Common myeloid progenitor, CD34-positive (primary cell): ENCODE data around the gene VKORC1L1.

ENCODE experiments used
- CTCF ChIA-PET: fragments of 350-600 bp; sonication (Branson Sonifier 250); formaldehyde crosslinking; loops from one replicate; lab custom pipeline; 2021; ENCODE audit warnings: antibody characterized with exemption; lab: Charles Lee
- POLR2A ChIA-PET: fragments of 350-600 bp; sonication (Branson Sonifier 250); formaldehyde crosslinking; loops from one replicate; lab custom pipeline; 2021; ENCODE audit warnings: antibody characterized with exemption; lab: Charles Lee
- DNase-seq, 3 donors: peaks; one replicate each; pipeline versions ENCODE4 v3.0.0 to v3.0.0-alpha.2; 2013
- H3K27ac ChIP-seq, 2 experiments: 1 replicate in 1 of 2; 2 replicates in 1 of 2; pipeline ENCODE4 v1.7.0; 2013; ENCODE audit warnings: inconsistent platforms in 2 of 2, low read length in 2 of 2, mild to moderate bottlenecking in 2 of 2, low read depth in 1 of 2, moderate library complexity in 1 of 2; ENCODE audit not compliant: severe bottlenecking in 2 of 2, insufficient read depth in 1 of 2, poor library complexity in 1 of 2
- H3K27me3 ChIP-seq, 5 experiments: replicated peaks in 2 of 5; 1 replicate in 3 of 5; 2 replicates in 2 of 5; pipeline versions ENCODE4 v1.6.1 to v1.7.0; 2013; ENCODE audit warnings: low read length in 4 of 5, mild to moderate bottlenecking in 2 of 5, moderate library complexity in 2 of 5, inconsistent platforms in 1 of 5; ENCODE audit not compliant: insufficient read depth in 5 of 5, control insufficient read depth in 4 of 5
- H3K36me3 ChIP-seq, 4 experiments: 1 replicate in 2 of 4; 2 replicates in 2 of 4; pipeline versions ENCODE4 v1.6.1 to v1.7.0; 2013; ENCODE audit warnings: low read length in 3 of 4, control low read depth in 1 of 4, mild to moderate bottlenecking in 1 of 4; ENCODE audit not compliant: control insufficient read depth in 4 of 4, insufficient read depth in 4 of 4
- H3K4me1 ChIP-seq, 4 experiments: 1 replicate in 3 of 4; 2 replicates in 1 of 4; pipeline versions ENCODE4 v1.6.1 to v1.7.1; 2013; ENCODE audit warnings: low read length in 3 of 4, mild to moderate bottlenecking in 3 of 4, control low read depth in 1 of 4, inconsistent platforms in 1 of 4, moderate library complexity in 1 of 4; ENCODE audit not compliant: control insufficient read depth in 4 of 4, insufficient read depth in 4 of 4; ENCODE audit errors: control extremely low read depth in 1 of 4
- H3K4me3 ChIP-seq, 7 experiments: 1 replicate in 4 of 7; 2 replicates in 3 of 7; pipeline versions ENCODE4 v1.5.1 to v1.7.0; 2013; ENCODE audit warnings: mild to moderate bottlenecking in 7 of 7, low read length in 6 of 7, moderate library complexity in 6 of 7, inconsistent platforms in 2 of 7, low read depth in 2 of 7, control low read depth in 1 of 7; ENCODE audit not compliant: insufficient read depth in 4 of 7, control insufficient read depth in 1 of 7; ENCODE audit errors: extremely low read depth in 1 of 7
- H3K9me3 ChIP-seq, 5 experiments: 1 replicate in 4 of 5; 2 replicates in 1 of 5; pipeline versions ENCODE4 v1.6.1 to v1.7.1; 2013; ENCODE audit warnings: low read length in 4 of 5, mild to moderate bottlenecking in 2 of 5, inconsistent platforms in 1 of 5, low read depth in 1 of 5, moderate library complexity in 1 of 5; ENCODE audit not compliant: control insufficient read depth in 4 of 5, insufficient read depth in 2 of 5; ENCODE audit errors: control extremely low read depth in 1 of 5
- WGBS: methylation state at CpG from one replicate; pipeline ENCODE4 v1.1.5; 2013; ENCODE audit not compliant: insufficient coverage; 5-methylcytosine and 5-hydroxymethylcytosine counted together

The VKORC1L1 gene

DNA sequence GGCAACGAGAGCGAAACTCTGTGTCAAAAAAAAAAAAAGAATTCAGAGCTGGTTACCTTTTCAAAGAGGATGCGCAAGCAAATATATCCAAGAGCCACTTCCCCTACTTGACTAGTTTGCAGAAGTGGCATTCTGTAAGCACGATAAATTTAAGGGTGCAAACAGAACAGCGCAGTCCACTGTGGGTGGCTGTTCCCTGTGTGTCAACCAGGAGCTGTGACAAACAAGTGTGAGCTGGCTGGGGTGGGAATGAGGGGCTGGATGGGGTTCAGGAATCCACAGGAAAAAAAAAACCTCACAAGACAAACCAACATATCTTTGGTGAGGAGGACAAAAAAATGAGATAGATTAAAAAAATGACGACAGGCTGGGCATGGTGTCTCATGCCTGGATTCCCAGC lies 93.3 kb downstream of the VKORC1L1 start:
- peaks cover 26 to 93% (median 65%) of the 10 kb centered on the region in 4 experiments for H3K36me3 ChIP-seq
- DNase-seq = no peak
- ChIA-PET POLR2A (no interaction called here), CTCF (interaction anchor here (1.4 kb wide), 1 partner anchor 10 kb away, joined by 7 read pairs; no protein-coding TSS in a partner anchor)
- H3K9me3 ChIP-seq = no peaks in the 10 kb centered on the region
- 91% methylated on average over 4 of the region's 6 CpGs for WGBS
- H3K27ac ChIP-seq = no peak overlapping the region
- H3K4me3 ChIP-seq = no peak overlapping the region
- no peaks in the 10 kb centered on the region for H3K27me3 ChIP-seq
- no peaks in the 10 kb centered on the region for H3K4me1 ChIP-seq

DNA sequence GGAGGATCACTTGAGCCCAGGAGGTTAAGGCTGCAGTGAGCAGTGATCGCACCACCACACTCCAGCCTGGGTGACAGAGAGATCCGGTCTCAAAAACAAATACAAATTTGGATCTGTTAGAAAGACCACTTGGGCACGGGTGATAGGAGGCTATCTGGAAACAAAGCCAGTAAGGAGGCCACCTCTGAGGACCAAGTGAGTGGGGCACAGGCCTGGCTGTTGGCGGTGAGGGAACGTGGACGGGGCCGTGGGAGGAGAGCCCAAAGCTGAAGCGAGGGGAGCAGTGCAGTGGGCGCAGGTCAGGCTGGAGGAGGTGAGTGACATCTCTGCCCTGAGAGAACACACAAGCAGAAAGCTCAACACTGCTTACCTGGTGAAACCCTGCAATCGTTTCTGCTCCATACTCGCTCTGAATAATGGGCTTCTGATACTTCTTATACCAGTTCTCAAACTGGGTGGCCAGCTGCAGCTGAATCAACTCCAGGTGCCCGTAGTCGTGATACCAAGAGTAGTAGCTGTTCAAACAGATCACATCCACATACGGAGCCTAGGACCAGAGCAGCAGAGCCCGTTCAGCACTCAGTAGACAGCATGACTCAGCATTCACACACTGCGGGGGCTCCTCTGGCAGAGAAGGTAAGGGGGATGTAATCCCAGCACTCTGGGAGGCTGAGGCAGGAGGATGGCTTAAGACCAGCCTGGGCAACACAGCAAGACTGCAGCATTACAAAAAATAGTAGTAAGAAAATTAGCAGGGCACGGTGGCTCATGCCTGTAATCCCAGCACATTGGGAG lies 94.7 kb downstream of the VKORC1L1 start:
- POLR2A ChIA-PET = no interaction called here
- WGBS = 97% methylated on average over 17 of the region's 17 CpGs
- no peak for DNase-seq
- Histone ChIP-seq H3K27me3 (no peaks in the 10 kb centered on the region), H3K4me3 (no peak overlapping the region), H3K27ac (no peak overlapping the region), H3K36me3 (peaks cover 30 to 89% (median 61%) of the 10 kb centered on the region in 4 experiments), H3K9me3 (no peaks in the 10 kb centered on the region), H3K4me1 (no peaks in the 10 kb centered on the region)
- CTCF ChIA-PET = no interaction called here

DNA sequence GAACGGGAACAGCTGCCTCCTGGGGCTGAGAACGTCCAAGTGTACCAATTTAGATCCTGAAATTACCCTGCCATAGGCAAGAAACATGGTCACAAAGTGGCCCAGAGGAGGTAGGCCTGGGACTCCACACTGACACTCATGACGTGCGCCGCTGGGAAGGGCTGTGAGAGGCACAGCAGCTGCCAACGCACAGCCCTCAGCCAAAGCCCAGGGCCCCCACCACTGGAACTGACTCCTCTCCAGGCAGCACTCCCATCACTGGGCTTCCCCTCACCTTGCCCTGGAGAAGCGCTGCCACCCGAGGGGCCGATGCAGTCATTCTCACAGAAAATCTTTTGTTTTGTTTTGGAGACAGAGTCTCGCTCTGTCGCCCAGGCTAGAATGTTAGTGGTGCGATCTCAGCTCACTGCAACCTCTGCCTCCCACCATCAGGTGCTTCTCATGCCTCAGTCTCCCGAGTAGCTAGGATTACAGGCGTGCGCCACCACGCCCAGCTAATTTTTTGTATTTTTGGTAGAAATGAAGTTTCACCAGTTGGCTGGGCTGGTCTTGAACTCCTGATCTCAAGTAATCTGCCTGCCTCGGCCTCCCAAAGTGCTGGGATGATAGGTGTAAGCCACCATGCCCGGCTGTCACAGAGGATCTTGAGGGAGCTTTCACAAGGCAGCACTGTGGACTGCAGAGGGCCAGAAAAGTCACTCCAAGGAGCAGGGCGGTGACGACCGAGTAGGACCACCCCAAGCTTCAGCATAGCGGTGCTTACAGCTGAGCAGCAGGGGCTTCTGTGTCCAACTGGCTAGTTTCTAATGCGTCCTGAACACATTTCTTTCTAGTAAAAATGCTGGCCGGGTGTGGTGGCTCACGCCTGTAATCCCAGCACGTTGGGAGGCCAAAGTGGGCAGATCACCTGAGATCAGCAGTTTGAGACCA lies 95.6 kb downstream of the VKORC1L1 start:
- Histone ChIP-seq H3K27ac (no peak overlapping the region), H3K36me3 (peaks cover 25 to 89% (median 61%) of the 10 kb centered on the region in 4 experiments)
- POLR2A ChIA-PET = no interaction called here

DNA sequence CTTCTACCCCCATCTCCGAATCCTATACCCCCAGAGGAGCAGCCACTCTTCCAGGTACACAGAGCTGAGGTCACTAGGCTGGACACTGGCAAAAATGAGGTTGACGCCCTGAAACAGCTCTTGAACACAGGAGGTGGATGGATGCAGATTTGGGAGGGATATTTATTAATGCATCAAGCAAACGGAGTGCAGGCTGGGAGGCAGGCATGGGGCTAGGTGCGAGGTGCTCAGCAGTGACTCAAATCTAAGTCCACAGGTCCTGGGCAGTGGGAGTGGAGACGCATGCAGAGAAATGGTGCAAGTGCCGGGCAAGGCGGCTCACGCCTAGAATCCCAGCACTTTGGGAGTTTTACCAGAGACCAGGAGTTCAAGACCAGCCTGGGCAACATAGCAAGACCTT lies 98.1 kb downstream of the VKORC1L1 start:
- H3K9me3 ChIP-seq = no peaks in the 10 kb centered on the region
- H3K27ac ChIP-seq = no peak overlapping the region
- 100% methylated on average over 7 of the region's 8 CpGs for WGBS
- H3K27me3 ChIP-seq = no peaks in the 10 kb centered on the region
- no peak overlapping the region for H3K4me3 ChIP-seq
- no peaks in the 10 kb centered on the region for H3K4me1 ChIP-seq
- CTCF ChIA-PET = no interaction called here
- DNase-seq = no peak
- H3K36me3 ChIP-seq = peaks cover 23 to 93% (median 63%) of the 10 kb centered on the region in 4 experiments
- POLR2A ChIA-PET = no interaction called here

More for the DNA sequence above, 95.6 kb downstream of the VKORC1L1 start:
- no peaks in the 10 kb centered on the region for H3K9me3 ChIP-seq
- CTCF ChIA-PET = interaction anchor here (1.2 to 1.6 kb wide), 3 partner anchors 8 to 13 kb away, joined by 3 to 5 read pairs (median 4); no protein-coding TSS in a partner anchor
- 98% methylated on average over 23 of the region's 26 CpGs for WGBS
- no peaks in the 10 kb centered on the region for H3K27me3 ChIP-seq
- H3K4me1 ChIP-seq = no peaks in the 10 kb centered on the region
- no peak overlapping the region for H3K4me3 ChIP-seq
- DNase-seq = no peak

DNA sequence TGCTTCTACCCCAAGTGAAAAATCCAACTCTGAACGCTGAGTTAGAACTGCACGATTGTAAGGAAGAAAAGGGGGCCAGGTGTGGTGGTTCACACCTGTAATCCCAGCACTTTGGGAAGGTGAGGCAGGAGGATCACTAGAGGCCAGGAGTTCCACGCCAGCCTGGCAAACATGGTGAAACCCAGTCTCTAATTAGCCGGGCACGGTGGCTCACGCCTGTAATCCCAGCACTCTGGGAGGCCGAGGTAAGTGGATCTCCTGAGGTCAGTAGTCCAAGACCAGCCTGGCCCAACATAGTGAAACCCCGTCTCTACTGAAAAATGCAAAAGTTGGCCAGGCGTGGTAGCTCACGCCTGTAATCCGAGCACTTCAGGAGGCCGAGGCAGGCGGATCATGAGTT lies 100.1 kb downstream of the VKORC1L1 start:
- POLR2A ChIA-PET = no interaction called here
- H3K36me3 ChIP-seq = peaks cover 17 to 79% (median 53%) of the 10 kb centered on the region in 4 experiments
- no peak for DNase-seq
- H3K9me3 ChIP-seq = no peaks in the 10 kb centered on the region
- no peak overlapping the region for H3K27ac ChIP-seq
- no peaks in the 10 kb centered on the region for H3K27me3 ChIP-seq
- 99% methylated on average over 13 of the region's 13 CpGs for WGBS
- CTCF ChIA-PET = interaction anchor here (2.0 kb wide), 1 partner anchor 8 kb away, joined by 6 read pairs; the partner anchor contains the start of gene GUSB
- no peak overlapping the region for H3K4me3 ChIP-seq
- H3K4me1 ChIP-seq = no peaks in the 10 kb centered on the region

DNA sequence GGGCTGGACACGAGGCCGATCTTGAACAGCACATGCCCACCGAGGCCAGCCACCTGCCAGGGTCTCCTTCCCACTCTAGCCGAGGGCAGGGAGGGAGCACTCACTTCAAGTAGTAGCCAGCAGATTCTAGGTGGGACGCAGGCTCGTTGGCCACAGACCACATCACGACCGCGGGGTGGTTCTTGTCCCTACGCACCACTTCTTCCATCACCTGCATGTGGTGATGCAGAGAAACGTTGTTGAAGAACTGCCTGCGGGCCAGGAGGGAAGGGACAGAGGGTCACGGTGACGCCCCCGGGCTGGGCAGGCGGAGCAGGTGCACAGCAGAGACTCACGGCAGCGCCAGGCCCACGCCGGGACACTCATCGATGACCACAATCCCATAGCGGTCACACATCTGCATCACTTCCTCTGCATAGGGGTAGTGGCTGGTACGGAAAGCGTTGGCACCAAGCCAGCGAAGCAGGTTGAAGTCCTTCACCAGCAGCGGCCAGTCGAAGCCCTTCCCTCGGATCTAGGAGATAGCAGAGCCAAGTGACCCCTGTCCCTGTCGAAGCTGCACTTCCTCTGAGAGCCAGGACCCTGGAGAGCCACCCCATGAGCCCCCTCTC lies 101.4 kb downstream of the VKORC1L1 start:
- POLR2A ChIA-PET = no interaction called here
- CTCF ChIA-PET = no interaction called here
- H3K36me3 ChIP-seq = peaks cover 17 to 74% (median 51%) of the 10 kb centered on the region in 4 experiments
- H3K27me3 ChIP-seq = no peaks in the 10 kb centered on the region
- H3K4me1 ChIP-seq = no peaks in the 10 kb centered on the region
- DNase-seq = no peak
- no peaks in the 10 kb centered on the region for H3K9me3 ChIP-seq
- WGBS = 98% methylated on average over 28 of the region's 29 CpGs
- no peak overlapping the region for H3K4me3 ChIP-seq
- no peak overlapping the region for H3K27ac ChIP-seq
